Kidney (tissue), 14 donors: ENCODE results near the gene BCL2A1. TPM values are rescaled to one million over a fixed set of nuclear protein-coding genes. Genes with fewer than 3 reads are reported as not detected.
"Not testable (repeated sequence)": the region's sequence is repeated elsewhere in the genome, so short reads cannot be mapped to it uniquely, and the experiment has no call there.

Experiments used
- DNase-seq, 5 donors: peaks; one replicate each; pipeline ENCODE4 v3.0.0-alpha.2; 2013 to 2020
- FAIRE-seq: peaks from 2 replicates; lab custom pipeline; 2012; peaks lifted over from hg19 to GRCh38; lab: Jason Lieb, UNC
- H3K27ac ChIP-seq, 2 donors: one replicate each; pipeline ENCODE4 v1.7.0; 2013; ENCODE audit warnings: low read depth in 2 of 2, low read length in 2 of 2, inconsistent platforms in 1 of 2
- H3K27me3 ChIP-seq: one replicate; pipeline ENCODE4 v1.7.1; 2013; ENCODE audit warnings: low read length, inconsistent platforms; ENCODE audit not compliant: control insufficient read depth, insufficient read depth
- H3K36me3 ChIP-seq, 3 donors: one replicate each; pipeline versions ENCODE4 v1.7.0 to v1.7.1; 2013; ENCODE audit warnings: low read length in 3 of 3, control low read depth in 1 of 3, inconsistent platforms in 1 of 3; ENCODE audit not compliant: insufficient read depth in 3 of 3, control insufficient read depth in 2 of 3
- H3K4me1 ChIP-seq, 3 donors: one replicate each; pipeline versions ENCODE4 v1.7.0 to v1.7.1; 2013; ENCODE audit warnings: low read length in 3 of 3, inconsistent platforms in 1 of 3, low read depth in 1 of 3; ENCODE audit not compliant: control insufficient read depth in 2 of 3, insufficient read depth in 2 of 3
- H3K4me3 ChIP-seq, 3 donors: one replicate each; pipeline versions ENCODE4 v1.7.0 to v1.8.1; 2013; ENCODE audit warnings: low read length in 3 of 3, control low read depth in 1 of 3, inconsistent platforms in 1 of 3
- H3K9ac ChIP-seq, 3 donors: one replicate each; pipeline versions ENCODE4 v1.7.0 to v1.7.1; 2013; ENCODE audit warnings: low read length in 3 of 3, control low read depth in 1 of 3, inconsistent platforms in 1 of 3
- H3K9me3 ChIP-seq, 3 donors: one replicate each; pipeline versions ENCODE4 v1.7.0 to v1.7.1; 2013; ENCODE audit warnings: low read length in 3 of 3, control low read depth in 1 of 3, inconsistent platforms in 1 of 3; ENCODE audit not compliant: control insufficient read depth in 2 of 3, insufficient read depth in 1 of 3
- CTCF ChIP-seq: IDR thresholded peaks from 3 replicates; pipeline ENCODE4 v1.5.1; 2012; ENCODE audit warnings: mild to moderate bottlenecking, moderate library complexity, borderline replicate concordance; ENCODE audit not compliant: insufficient read depth; ENCODE audit errors: extremely low read depth
- intact Hi-C: fragments of 100-400 bp; cut with DNase I; formaldehyde crosslinking; loops from one replicate; pipeline ENCODE4 v1.11.1; 2022
- polyA plus RNA-seq: library from polyadenylated mRNA; stranded (reverse); fragments of 350-450 nt; fragmentation: Illumina TruSeq; extraction: RNeasy Lipid Tissue Mini Kit (QIAGEN cat#74804); gene quantifications from one replicate; pipeline ENCODE4 v1.2.3, GENCODE V29; 2014; ENCODE audit warnings: low read depth, low replicate concordance; ENCODE audit not compliant: insufficient read depth
- total RNA-seq: library from RNA; stranded (reverse); fragmentation: NEBNext Ultra II Directional; extraction: Animal tissue kit (Norgen Biotek cat#: 25700); gene quantifications from one replicate; pipeline ENCODE4 v1.2.1, GENCODE V29; 2021
- donor health status: control.
- donor health status: control.
- donor health status: control.
- donor health status: control.
- donor health status: control.
- donor health status: DM: yes; HTN: yes; CAD: no.
- donor health status: Normal renal cell carcinoma (clear cell type).

BCL2A1 gene
- total and polyA plus RNA-seq, 2 donors from 2014 or later: 0.67 to 2.4 TPM

- intact Hi-C loops: no loop called here
- FAIRE-seq: no peak
These were observed 4.2 kb downstream of the BCL2A1 start for GRCh38 chr15:79966634-79967297.

DNA sequence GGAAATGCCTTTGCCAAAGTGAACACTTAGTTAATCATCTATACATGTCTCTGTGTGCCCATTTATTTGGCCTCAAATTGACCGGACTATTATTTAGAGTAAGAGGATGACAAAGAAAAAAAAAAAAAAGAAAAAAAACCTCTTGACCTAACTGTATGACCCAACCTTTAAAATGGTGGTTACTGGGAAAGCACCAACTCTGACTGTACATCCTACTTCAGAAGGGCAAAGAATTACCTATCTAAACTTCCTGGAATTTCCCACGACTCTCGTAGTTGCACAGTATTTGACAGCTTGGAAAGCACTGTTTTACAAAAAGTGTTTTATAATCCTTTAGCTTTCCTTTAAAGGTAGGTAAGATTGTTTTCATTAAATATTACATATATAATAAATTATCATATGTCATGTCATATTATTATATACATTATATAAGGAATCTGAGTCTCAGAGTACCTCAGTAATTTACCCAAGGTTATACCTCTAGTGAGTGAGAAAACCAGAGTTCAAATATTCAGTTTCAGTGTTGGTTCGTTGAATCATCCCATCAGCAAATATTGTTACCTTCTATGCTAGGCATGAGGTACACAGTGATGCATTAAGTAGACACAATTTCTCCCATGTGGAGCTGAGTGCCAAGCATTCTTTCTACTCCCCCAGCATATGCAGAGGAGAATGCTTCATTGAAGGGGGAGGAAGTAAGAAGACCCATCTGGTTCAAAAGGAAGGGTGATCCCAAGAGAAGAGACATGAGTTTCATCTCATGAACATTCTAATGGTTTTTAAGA, 5.0 kb downstream of the BCL2A1 start:
- Histone ChIP-seq H3K36me3 (no peaks in the 10 kb centered on the region), H3K4me3 (no peak overlapping the region), H3K9me3 (no peaks in the 10 kb centered on the region), H3K4me1 (no peaks in the 10 kb centered on the region), H3K27me3 (no peaks in the 10 kb centered on the region), H3K27ac (no peak overlapping the region), H3K9ac (no peak overlapping the region)
- intact Hi-C loops: no loop called here
- no peak for DNase-seq
- FAIRE-seq: no peak
- no peak for TF ChIP-seq CTCF

More at GRCh38 chr15:79966634-79967297, 4.2 kb downstream of the BCL2A1 start:
- Histone ChIP-seq H3K27me3 (no peaks in the 10 kb centered on the region), H3K9me3 (no peaks in the 10 kb centered on the region), H3K9ac (no peak overlapping the region), H3K4me3 (no peak overlapping the region), H3K4me1 (no peaks in the 10 kb centered on the region), H3K36me3 (no peaks in the 10 kb centered on the region), H3K27ac (no peak overlapping the region)
- DNase-seq: no peak
- no peak for TF ChIP-seq CTCF

- TF ChIP-seq CTCF: no peak
- H3K9me3 ChIP-seq: no peaks in the 10 kb centered on the region
- FAIRE-seq (no peak), DNase-seq (no peak)
- H3K36me3 ChIP-seq: no peaks in the 10 kb centered on the region
- no peak overlapping the region for H3K4me3 ChIP-seq
- no peaks in the 10 kb centered on the region for H3K4me1 ChIP-seq
- intact Hi-C loops: no loop called here
- H3K27me3 ChIP-seq: no peaks in the 10 kb centered on the region
- H3K27ac ChIP-seq: no peak overlapping the region
- no peak overlapping the region for H3K9ac ChIP-seq
These were observed 6.7 kb downstream of the BCL2A1 start for GRCh38 chr15:79964232-79964805.

DNA sequence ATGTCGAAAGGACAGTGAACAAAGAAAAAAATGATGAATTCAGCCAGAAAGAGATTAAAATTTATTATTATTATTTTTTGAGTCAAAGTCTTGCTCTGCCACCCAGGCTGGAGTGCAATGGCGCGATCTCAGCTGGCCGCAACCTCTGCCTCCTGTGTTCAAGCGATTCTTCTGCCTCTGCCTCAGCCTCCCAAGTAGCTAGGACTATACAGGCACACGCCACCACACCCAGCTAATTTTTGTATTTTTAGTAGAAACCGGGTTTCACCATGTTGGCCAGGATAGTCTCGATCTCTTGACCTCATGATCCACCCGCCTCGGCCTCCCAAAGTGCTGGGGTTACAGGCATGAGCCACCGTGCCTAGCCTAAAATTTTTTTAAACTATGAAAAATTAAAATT, 8.1 kb downstream of the BCL2A1 start:
- H3K27ac ChIP-seq, H3K9ac ChIP-seq, FAIRE-seq, H3K4me3 ChIP-seq, H3K36me3 ChIP-seq, H3K4me1 ChIP-seq, DNase-seq, H3K27me3 ChIP-seq, H3K9me3 ChIP-seq, intact Hi-C loops: not testable (repeated sequence)
